Astrocyte (in vitro differentiated cells and primary cell): ENCODE results near the gene LPAR3. TPM values are rescaled to one million over a fixed set of nuclear protein-coding genes. Genes with fewer than 3 reads are reported as not detected.
A peak's percentile ranks its signal among the peaks of the same experiment; 100 is the strongest.

ENCODE experiments used
- DNase-seq: peaks from one replicate; pipeline ENCODE4 v3.0.0-alpha.2; 2010; ENCODE audit warnings: low read depth
- FAIRE-seq: peaks from 2 replicates; lab custom pipeline; 2011; peaks lifted over from hg19 to GRCh38; lab: Jason Lieb, UNC
- H2AFZ ChIP-seq: 2 replicates; pipeline ENCODE4 v1.6.0; 2012; ENCODE audit warnings: low read depth, low read length, inconsistent platforms
- H3K27ac ChIP-seq: 2 replicates; pipeline ENCODE4 v1.5.1; 2011; ENCODE audit warnings: low read depth, low read length, inconsistent platforms
- H3K27me3 ChIP-seq: 2 replicates; pipeline ENCODE4 v1.6.0; 2011; ENCODE audit warnings: low read length, inconsistent platforms; ENCODE audit not compliant: insufficient read depth
- H3K36me3 ChIP-seq: 2 replicates; pipeline ENCODE4 v1.5.1; 2011; ENCODE audit warnings: low read length, inconsistent platforms; ENCODE audit not compliant: insufficient read depth
- H3K4me1 ChIP-seq: 2 replicates; pipeline ENCODE4 v1.5.1; 2011; ENCODE audit warnings: low read length, inconsistent platforms; ENCODE audit not compliant: insufficient read depth
- H3K4me2 ChIP-seq: 2 replicates; pipeline ENCODE4 v1.6.0; 2012; ENCODE audit warnings: low read length, inconsistent platforms
- H3K4me3 ChIP-seq: 2 replicates; pipeline ENCODE4 v1.5.1; 2011; ENCODE audit warnings: low read depth, mild to moderate bottlenecking, low read length, inconsistent platforms; ENCODE audit not compliant: insufficient read depth
- H3K79me2 ChIP-seq: 2 replicates; pipeline ENCODE4 v1.6.0; 2012; ENCODE audit warnings: mild to moderate bottlenecking, low read length, inconsistent platforms; ENCODE audit not compliant: insufficient read depth
- H3K9ac ChIP-seq: 2 replicates; pipeline ENCODE4 v1.6.0; 2012; ENCODE audit warnings: mild to moderate bottlenecking, low read length, inconsistent platforms
- H3K9me3 ChIP-seq: 2 replicates; pipeline ENCODE4 v1.5.1; 2012; ENCODE audit warnings: low read depth, mild to moderate bottlenecking, low read length, inconsistent platforms; ENCODE audit not compliant: insufficient read depth
- H4K20me1 ChIP-seq: 2 replicates; pipeline ENCODE4 v1.6.0; 2012; ENCODE audit warnings: low read length, inconsistent platforms; ENCODE audit not compliant: insufficient read depth
- H3K27ac Mint-ChIP-seq: one replicate; pipeline ENCODE4 v1.8.0; 2021; ENCODE audit warnings: mild to moderate bottlenecking, mixed read lengths; ENCODE audit not compliant: unreplicated experiment
- H3K27me3 Mint-ChIP-seq: one replicate; pipeline ENCODE4 v1.8.0; 2021; ENCODE audit warnings: low read depth, mixed read lengths; ENCODE audit not compliant: unreplicated experiment
- H3K36me3 Mint-ChIP-seq: one replicate; pipeline ENCODE4 v1.8.0; 2021; ENCODE audit warnings: low read depth, mixed read lengths; ENCODE audit not compliant: unreplicated experiment
- H3K4me1 Mint-ChIP-seq: one replicate; pipeline ENCODE4 v1.8.0; 2021; ENCODE audit warnings: low read depth, mixed read lengths; ENCODE audit not compliant: unreplicated experiment
- H3K4me3 Mint-ChIP-seq: one replicate; pipeline ENCODE4 v1.8.0; 2021; ENCODE audit warnings: mild to moderate bottlenecking, moderate library complexity, mixed read lengths; ENCODE audit not compliant: unreplicated experiment
- H3K9me3 Mint-ChIP-seq: one replicate; pipeline ENCODE4 v1.8.0; 2021; ENCODE audit warnings: mild to moderate bottlenecking, mixed read lengths; ENCODE audit not compliant: unreplicated experiment
- CTCF ChIP-seq: IDR thresholded peaks from 2 replicates; pipeline ENCODE4 v1.5.1; 2011; ENCODE audit warnings: low read depth, mild to moderate bottlenecking, inconsistent platforms, low read length, moderate library complexity; ENCODE audit not compliant: insufficient read depth
- EZH2 ChIP-seq: IDR thresholded peaks from 2 replicates; pipeline ENCODE4 v1.6.1; 2012; ENCODE audit warnings: mild to moderate bottlenecking, low read length, inconsistent platforms; ENCODE audit not compliant: insufficient read depth
- total RNA-seq: library from RNA; stranded (reverse); gene quantifications from 2 replicates; pipeline ENCODE4 v1.2.1, GENCODE V29; 2021

Gene LPAR3
- total RNA-seq, 1 donor from 2014 or later = 0.70 TPM

- no peaks in the 10 kb centered on the region for H4K20me1 ChIP-seq
- no peaks in the 10 kb centered on the region for H3K9me3 ChIP-seq
- H3K36me3 ChIP-seq = no peaks in the 10 kb centered on the region
- Mint-ChIP-seq H3K4me3 (no peak overlapping the region), H3K9me3 (no peaks in the 10 kb centered on the region), H3K27ac (no peak overlapping the region), H3K27me3 (peaks cover 3% of the 10 kb centered on the region), H3K4me1 (peaks cover 6% of the 10 kb centered on the region), H3K36me3 (no peaks in the 10 kb centered on the region)
- H3K27me3 ChIP-seq = peaks cover 8% of the 10 kb centered on the region
- TF ChIP-seq EZH2 (no peak), CTCF (peak; percentile 99)
- H3K27ac ChIP-seq = no peak overlapping the region
- no peaks in the 10 kb centered on the region for H3K4me1 ChIP-seq
- H3K4me3 ChIP-seq = no peak overlapping the region
- no peak overlapping the region for H3K9ac ChIP-seq
- FAIRE-seq = peak; percentile 95
- H3K4me2 ChIP-seq = no peak overlapping the region
- no peak overlapping the region for H2AFZ ChIP-seq
- no peaks in the 10 kb centered on the region for H3K79me2 ChIP-seq
- peak; percentile 39 for DNase-seq
These were observed 43.3 kb upstream of the LPAR3 start for GRCh38 chr1:84936116-84936810.

- FAIRE-seq = no peak
- no peaks in the 10 kb centered on the region for H4K20me1 ChIP-seq
- H3K4me1 Mint-ChIP-seq = no peaks in the 10 kb centered on the region
These were observed 40.1 kb upstream of the LPAR3 start for GRCh38 chr1:84933011-84933611.

More at GRCh38 chr1:84933011-84933611, 40.1 kb upstream of the LPAR3 start:
- H3K4me1 ChIP-seq = no peaks in the 10 kb centered on the region
- H3K36me3 ChIP-seq = no peaks in the 10 kb centered on the region
- no peak overlapping the region for H2AFZ ChIP-seq
- H3K9me3 Mint-ChIP-seq = no peaks in the 10 kb centered on the region
- H3K79me2 ChIP-seq = no peaks in the 10 kb centered on the region
- TF ChIP-seq EZH2 = no peak
- no peak for TF ChIP-seq CTCF
- no peaks in the 10 kb centered on the region for H3K9me3 ChIP-seq
- H3K27me3 ChIP-seq = peaks cover 16% of the 10 kb centered on the region
- no peak overlapping the region for H3K4me3 ChIP-seq
- H3K27ac ChIP-seq = no peak overlapping the region
- no peak overlapping the region for H3K27ac Mint-ChIP-seq
- no peak overlapping the region for H3K4me3 Mint-ChIP-seq
- no peak for DNase-seq
- H3K36me3 Mint-ChIP-seq = no peaks in the 10 kb centered on the region
- no peak overlapping the region for H3K9ac ChIP-seq
- no peak overlapping the region for H3K4me2 ChIP-seq
- peaks cover 10% of the 10 kb centered on the region for H3K27me3 Mint-ChIP-seq
